ENCODE measurements around the gene CREB1.
A peak's percentile ranks its signal among the peaks of the same experiment; 100 is the strongest.
"Not testable (repeated sequence)": the region's sequence is repeated elsewhere in the genome, so short reads cannot be mapped to it uniquely, and the experiment has no call there.

CREB1 gene

GRCh38 chr2:207529330-207530159, at the start of gene CREB1:
TSS of gene CREB1 (plus strand) at chr2:207529962. CDS start at chr2:207555636, 25,674 bp downstream.
- peak; percentile 93 for DNase-seq

- DNase-seq = no peak
Observed at GRCh38 chr2:207480521-207481040, 49.2 kb upstream of the CREB1 start.

DNA sequence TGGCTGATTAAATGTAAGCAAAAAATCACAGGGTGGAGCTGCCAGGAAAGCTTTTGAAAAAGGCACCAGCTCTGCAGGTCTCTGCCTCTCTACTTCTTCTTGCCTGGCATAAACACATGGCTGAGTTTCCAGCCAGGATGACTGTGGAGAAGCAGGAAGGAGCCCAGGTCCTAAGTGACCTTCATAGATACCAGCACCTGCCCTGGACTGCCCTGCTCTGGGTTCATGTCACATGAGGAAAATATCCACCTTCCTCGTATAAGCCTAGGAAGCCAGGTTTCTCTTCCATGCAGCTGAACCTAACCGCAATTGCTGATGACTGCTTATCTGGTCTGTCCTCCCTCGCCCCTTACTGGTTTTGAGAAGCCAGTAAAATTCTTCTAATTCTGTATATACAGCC, 47.8 kb upstream of the CREB1 start:
- DNase-seq = no peak

- no peak for DNase-seq
Observed at GRCh38 chr2:207482630-207483029, 47.1 kb upstream of the CREB1 start.

- no peak for DNase-seq
Observed at GRCh38 chr2:207483066-207483465, 46.7 kb upstream of the CREB1 start.

GRCh38 chr2:207483477-207483876, 46.3 kb upstream of the CREB1 start:
- no peak for DNase-seq

- DNase-seq = no peak
Observed at GRCh38 chr2:207484444-207485391, 45.0 kb upstream of the CREB1 start.

GRCh38 chr2:207487650-207488311, 42.0 kb upstream of the CREB1 start:
- DNase-seq = no peak

DNA sequence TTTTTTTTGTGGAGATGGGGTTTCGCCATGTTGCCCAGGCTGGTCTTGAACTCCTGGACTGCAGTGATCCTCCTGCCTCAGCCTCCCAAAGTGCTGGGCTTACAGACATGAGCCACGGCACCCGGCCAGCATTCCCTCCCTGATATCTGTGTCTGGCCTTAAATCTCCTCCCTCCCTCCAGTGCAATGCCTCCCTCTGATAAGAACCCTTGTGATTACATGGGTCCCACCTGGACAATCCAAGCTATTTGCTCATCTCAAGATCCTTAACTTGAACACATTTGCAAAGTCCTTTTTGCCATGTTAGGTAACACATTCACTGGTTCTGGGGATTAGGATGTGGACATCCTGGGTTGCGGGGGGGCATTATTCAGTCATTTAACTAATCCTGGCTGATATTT, 40.5 kb upstream of the CREB1 start:
- DNase-seq = no peak

GRCh38 chr2:207490441-207490840, 39.3 kb upstream of the CREB1 start:
- DNase-seq = no peak

DNA sequence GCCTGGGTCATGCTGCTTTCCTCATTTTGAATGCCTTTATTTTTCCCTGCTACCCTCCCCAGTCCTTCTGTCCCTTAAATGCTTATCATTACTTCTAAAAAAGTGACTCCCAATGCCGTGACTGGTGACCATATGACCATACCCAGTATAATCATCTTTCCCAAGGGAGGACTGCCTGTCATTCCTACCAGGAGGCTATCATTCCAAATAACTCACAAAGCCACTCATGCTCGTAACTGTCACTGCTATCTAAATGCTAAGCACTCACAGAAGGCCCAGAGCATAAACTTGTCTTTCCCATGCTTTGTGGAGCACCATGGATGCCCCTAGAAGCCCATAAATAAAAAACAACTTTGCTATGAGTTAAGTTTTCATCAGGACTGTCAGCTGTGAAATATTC, 38.7 kb upstream of the CREB1 start:
- no peak for DNase-seq

DNA sequence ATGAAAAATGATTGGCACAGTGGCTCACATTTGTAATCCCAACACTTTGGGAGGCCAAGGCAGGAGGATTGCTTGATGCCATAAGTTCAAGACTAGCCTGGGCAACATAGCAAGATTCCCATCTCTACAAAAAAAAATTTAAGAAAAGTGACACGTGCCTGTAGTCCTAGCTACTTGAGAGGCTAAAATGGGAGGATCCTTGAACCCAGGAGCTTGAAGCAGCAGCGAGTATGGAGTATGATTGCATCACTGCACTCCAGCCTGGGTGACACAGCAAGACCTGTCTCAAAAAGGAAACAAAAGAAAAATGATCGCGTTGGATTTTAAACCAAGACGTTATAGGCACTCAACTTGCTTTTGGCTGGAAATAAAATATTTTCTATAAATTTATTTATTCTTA, 37.8 kb upstream of the CREB1 start:
- DNase-seq = no peak

DNA sequence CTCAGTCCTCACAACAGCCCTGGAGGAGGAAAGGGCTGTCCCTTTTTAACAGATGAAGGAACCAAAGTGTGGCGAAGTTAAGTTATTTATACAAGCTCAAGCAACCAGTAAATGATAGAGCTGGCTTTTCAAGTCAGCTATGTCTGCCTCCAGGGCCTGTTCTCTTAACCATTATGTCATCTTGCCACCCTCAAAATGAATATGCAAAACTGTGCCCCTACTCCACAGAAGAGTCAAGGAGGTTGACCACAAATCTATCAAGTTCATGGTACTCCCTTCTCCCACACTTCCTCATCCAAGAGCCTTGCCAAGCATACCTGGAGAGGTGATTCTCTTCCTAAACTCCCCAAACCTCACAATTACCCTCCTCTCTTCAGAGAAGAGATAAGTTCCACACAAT, 37.3 kb upstream of the CREB1 start:
- no peak for DNase-seq

GRCh38 chr2:207494137-207494536, 35.6 kb upstream of the CREB1 start:
- no peak for DNase-seq

DNA sequence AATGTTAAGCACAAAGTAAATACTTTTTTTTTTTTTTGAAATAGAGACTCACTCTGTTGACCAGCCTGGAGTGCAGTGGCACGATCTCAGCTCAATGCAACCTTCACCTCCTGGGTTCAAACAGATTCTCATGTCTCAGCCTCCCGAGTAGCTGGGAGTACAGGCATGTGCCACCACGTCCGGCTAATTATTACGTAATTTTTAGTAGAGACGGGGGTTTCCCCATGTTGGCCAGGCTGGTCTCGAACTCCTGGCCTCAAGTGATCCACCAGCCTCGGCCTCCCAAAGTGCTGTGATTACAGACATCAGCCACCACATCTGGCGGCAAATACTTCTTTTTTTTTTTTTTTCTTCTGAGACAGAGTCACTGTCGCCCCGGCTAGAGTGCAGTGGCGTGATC, 32.8 kb upstream of the CREB1 start:
- not testable (repeated sequence) for DNase-seq

- DNase-seq = no peak
Observed at GRCh38 chr2:207497596-207497995, 32.2 kb upstream of the CREB1 start.

- DNase-seq = no peak
Observed at GRCh38 chr2:207498427-207498826, 31.3 kb upstream of the CREB1 start.

GRCh38 chr2:207499114-207499513, 30.6 kb upstream of the CREB1 start:
- DNase-seq = peak; percentile 67

DNA sequence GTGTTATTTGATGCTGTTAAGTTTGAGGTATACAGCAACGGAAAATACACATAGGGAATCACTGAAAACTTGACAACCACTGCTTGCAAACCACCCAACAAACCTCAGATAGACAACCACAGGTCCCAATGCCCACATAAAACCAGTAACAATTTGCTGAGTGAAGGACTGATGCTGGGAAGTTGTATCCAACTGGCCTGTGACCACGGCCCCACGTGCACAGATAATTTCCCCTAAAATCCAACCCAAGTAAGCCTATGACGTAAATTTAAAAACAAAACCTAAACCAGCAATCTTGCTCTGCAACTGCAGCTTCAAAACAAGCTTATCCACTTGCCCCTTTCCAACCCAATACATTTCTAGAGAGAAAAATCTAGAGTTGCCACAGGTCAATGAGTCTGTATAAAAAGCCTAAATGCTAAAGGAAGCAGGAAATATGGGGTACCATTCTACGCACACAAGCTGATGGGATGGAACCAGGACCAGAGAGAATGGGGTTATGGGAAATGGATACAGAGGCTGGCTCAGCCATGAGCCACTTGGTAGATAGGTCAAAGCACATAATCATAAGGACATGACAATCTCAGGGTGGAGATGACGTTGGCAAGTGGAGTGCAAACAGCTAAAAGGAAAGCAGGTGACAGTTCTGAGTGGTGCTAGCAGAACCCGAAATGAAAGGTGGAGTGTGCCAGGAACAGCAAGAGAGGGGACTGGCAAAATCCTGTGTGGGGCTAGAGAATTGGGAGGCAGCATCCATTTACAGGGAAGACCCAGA, 27.8 kb upstream of the CREB1 start:
- no peak for DNase-seq

GRCh38 chr2:207502577-207503198, 27.1 kb upstream of the CREB1 start:
- no peak for DNase-seq

DNA sequence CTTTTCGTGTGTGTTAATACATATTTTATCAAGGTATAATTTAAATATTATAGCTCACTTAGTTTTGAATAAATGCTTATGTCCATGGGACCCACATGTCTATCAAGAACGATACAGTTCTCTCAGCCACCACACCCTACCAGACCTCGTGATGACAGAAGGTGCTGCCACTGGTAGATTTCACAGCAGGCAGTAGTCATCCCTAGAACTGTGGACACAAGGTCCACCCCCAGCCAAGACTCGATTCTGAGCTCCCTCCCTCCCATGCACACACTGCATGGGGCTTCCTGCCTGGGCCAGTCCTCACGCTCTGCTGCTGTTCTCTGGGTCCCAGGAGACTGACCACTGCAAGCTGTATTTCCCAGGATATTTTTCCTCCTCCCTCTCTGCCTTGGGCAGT, 26.5 kb upstream of the CREB1 start:
- DNase-seq = no peak
